ENCODE measurements around the gene DCAF11.

DNA sequence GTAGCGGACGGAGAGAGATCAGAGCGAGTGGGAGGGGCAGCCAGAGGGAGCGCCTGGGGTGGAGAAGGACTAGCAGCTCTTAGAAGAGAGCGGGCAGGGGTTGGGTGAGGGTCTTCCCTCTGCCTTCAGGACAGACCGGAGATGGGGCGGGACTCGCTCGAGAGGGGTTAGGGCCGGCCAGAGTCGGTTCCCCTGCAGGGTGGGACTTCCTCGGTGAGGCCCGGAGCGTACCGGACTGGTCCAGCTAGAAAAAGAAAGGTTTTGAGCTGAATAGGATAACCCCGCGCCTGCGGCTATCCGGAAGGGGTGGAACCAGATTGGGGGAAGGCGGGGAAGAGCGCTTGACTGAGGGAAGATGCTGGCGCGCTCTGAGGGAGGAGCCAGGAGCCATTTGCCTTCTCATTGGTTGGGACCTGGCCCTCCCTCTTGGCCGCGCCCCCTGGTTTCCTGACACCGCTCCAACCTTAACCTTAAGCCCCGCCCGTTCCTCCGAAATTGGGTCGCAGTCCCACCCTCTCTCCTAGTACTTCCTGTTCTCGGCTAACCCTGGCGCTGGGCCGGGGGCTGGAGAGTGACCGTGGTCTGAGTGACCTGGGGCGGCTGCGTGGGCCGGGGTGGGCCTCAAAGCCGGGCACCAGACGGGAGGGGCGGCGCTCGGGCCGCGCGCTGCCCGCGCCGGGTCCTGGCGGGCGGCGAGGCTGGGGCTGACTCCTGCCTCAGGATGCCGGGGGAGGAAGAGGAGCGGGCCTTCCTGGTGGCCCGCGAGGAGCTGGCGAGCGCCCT, 32.6 kb downstream of the DCAF11 start, which contains the start of gene RNF31:
- TF ChIP-seq GATA3 (IDR thresholded peaks at IDR 0.05; ENCODE audit: low read depth, low read length) = no peak
- TF ChIP-seq GATA2 (IDR thresholded peaks at IDR 0.05; ENCODE audit: low read depth, low read length) = no peak
